22Rv1 (cell line): Measurements from ENCODE around the gene SOCS2.

Experiments
- H3K27ac ChIP-seq: fragments of 450-650 bp; 2 replicates; pipeline ENCODE4 v1.5.1; 2017
- ZFX ChIP-seq: fragments of 450-650 bp; IDR thresholded peaks from 2 replicates; pipeline ENCODE4 v1.6.1; 2017; ENCODE audit warnings: antibody characterized with exemption, borderline replicate concordance
- TF ChIP-seq, protein P1 (sequence below): fragments of 450-650 bp; IDR thresholded peaks from 2 replicates; pipeline ENCODE4 v1.5.1; 2017; ENCODE audit warnings: mild to moderate bottlenecking

The SOCS2 gene

DNA sequence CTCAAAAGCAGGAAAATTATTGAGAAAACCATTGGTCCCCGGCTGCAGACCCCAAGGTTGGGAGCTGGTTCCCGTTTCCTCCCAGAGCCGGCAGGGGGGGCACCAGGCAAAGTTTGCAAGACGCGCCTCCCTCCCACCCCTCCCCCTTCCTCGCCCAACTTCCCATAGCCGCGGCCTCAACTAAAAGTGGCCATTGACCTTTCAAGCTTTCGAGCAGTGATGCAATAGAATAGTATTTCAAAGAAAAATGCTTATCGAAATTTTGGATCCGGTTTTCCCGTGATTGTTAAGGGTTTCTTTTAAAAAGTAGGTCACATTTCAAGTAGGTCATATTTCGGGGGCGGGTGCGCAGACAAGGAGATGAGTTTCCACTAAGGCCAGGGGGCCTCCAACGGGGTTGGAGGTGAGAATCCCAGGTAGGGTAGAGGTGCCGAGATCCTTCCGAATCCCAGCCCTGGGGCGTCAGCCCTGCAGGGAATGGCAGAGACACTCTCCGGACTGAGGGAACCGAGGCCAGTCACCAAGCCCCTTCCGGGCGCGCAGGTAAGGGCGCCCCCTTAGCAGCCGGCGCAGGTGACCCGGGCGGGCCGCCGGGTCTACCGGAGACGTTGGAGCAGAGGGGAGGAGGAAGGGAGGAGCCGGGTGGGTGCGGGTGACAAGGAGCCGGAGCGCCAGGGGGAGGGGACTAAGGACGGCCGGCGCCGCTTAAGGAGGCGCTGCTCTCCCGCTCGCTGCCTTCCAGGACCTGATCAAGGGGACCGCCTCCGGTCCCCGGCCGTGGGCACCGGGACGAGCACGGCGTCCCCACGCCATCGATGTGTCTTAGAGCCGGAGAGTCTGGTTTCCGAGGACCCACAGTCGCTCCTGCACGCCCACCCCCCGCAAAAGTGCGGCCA, 2.6 kb upstream of the SOCS2 start:
- H3K27ac ChIP-seq = no peak overlapping the region
- no peak for TF ChIP-seq ZFX
- TF ChIP-seq, protein P1, sequence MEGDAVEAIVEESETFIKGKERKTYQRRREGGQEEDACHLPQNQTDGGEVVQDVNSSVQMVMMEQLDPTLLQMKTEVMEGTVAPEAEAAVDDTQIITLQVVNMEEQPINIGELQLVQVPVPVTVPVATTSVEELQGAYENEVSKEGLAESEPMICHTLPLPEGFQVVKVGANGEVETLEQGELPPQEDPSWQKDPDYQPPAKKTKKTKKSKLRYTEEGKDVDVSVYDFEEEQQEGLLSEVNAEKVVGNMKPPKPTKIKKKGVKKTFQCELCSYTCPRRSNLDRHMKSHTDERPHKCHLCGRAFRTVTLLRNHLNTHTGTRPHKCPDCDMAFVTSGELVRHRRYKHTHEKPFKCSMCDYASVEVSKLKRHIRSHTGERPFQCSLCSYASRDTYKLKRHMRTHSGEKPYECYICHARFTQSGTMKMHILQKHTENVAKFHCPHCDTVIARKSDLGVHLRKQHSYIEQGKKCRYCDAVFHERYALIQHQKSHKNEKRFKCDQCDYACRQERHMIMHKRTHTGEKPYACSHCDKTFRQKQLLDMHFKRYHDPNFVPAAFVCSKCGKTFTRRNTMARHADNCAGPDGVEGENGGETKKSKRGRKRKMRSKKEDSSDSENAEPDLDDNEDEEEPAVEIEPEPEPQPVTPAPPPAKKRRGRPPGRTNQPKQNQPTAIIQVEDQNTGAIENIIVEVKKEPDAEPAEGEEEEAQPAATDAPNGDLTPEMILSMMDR = peak; percentile 81

- H3K27ac ChIP-seq = no peak overlapping the region
- no peak for TF ChIP-seq ZFX
- TF ChIP-seq, protein P1 = no peak
These were observed 1.7 kb upstream of the SOCS2 start for GRCh38 chr12:93570552-93571364.

- H3K27ac ChIP-seq = no peak overlapping the region
- TF ChIP-seq, protein P1 = no peak
- no peak for TF ChIP-seq ZFX
These were observed 1.0 kb upstream of the SOCS2 start for GRCh38 chr12:93571365-93571924.

- TF ChIP-seq ZFX = no peak
- TF ChIP-seq, protein P1 = no peak
- H3K27ac ChIP-seq = no peak overlapping the region
These were observed 457 bp downstream of the SOCS2 start for GRCh38 chr12:93572712-93573551.

- H3K27ac ChIP-seq = no peak overlapping the region
- TF ChIP-seq, protein P1 = no peak
- no peak for TF ChIP-seq ZFX
These were observed 1.2 kb downstream of the SOCS2 start for GRCh38 chr12:93573552-93574223.

DNA sequence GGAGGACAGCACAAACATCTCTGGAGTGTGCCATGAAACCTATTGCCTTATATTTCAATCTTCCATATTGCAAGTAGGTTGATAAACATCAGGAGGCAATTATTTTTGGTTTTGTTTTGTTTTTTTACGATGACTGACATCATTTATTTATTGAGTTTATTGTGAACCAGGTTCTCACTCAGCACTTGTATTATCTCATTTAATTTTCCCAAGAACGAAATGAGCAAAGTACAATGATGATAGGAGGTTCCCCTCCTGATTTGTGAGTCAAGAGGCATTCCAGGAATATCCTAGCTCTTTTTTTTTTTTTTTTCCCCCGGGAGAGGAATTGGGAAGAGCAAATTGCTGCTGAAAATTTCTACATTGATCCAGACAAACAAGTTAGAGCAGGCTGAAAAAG, 4.7 kb downstream of the SOCS2 start:
- H3K27ac ChIP-seq = no peak overlapping the region
- TF ChIP-seq ZFX = no peak
- TF ChIP-seq, protein P1 = no peak
